GM23338 (cell line): ENCODE results near the gene GPR153. TPM values are rescaled to one million over a fixed set of nuclear protein-coding genes. Genes with fewer than 3 reads are reported as not detected.

ENCODE experiments used
- ATAC-seq: fragments of 200-7000 bp; cut with Tn5 transposase; 3 replicates; pipeline ENCODE4 v1.9.1; 2020
- DNase-seq: peaks from one replicate; pipeline ENCODE4 v3.0.0-alpha.2; 2015; ENCODE audit warnings: low spot score
- H2AFZ ChIP-seq: fragments of 200-600 bp; sonication (generic); 2 replicates; pipeline ENCODE4 v1.8.0; 2016; ENCODE audit warnings: antibody characterized with exemption, mild to moderate bottlenecking, moderate library complexity
- H3F3A ChIP-seq: fragments of 200-600 bp; sonication (generic); replicated peaks from 2 replicates; pipeline ENCODE4 v1.8.0; 2017; ENCODE audit warnings: antibody characterized with exemption, mixed run types, low read depth
- H3K27ac ChIP-seq: fragments of 200-600 bp; sonication (generic); 2 replicates; pipeline ENCODE4 v1.6.1; 2016; ENCODE audit warnings: low read depth
- H3K27me3 ChIP-seq: fragments of 200-600 bp; sonication (generic); 2 replicates; pipeline ENCODE4 v1.8.0; 2016; ENCODE audit warnings: mild to moderate bottlenecking, mixed run types, moderate library complexity; ENCODE audit not compliant: insufficient read depth
- H3K36me3 ChIP-seq: fragments of 200-600 bp; sonication (generic); 2 replicates; pipeline ENCODE4 v1.8.0; 2016; ENCODE audit warnings: mild to moderate bottlenecking; ENCODE audit not compliant: insufficient read depth
- H3K4me1 ChIP-seq: fragments of 200-600 bp; sonication (generic); 2 replicates; pipeline ENCODE4 v1.8.0; 2016; ENCODE audit warnings: mild to moderate bottlenecking, moderate library complexity; ENCODE audit not compliant: insufficient read depth
- H3K4me2 ChIP-seq: fragments of 200-600 bp; sonication (generic); 2 replicates; pipeline ENCODE4 v1.7.1; 2017; ENCODE audit warnings: mixed run types
- H3K4me3 ChIP-seq: fragments of 200-600 bp; sonication (generic); 2 replicates; pipeline ENCODE4 v1.6.1; 2016; ENCODE audit warnings: mixed run types
- H3K79me2 ChIP-seq: fragments of 200-600 bp; sonication (generic); replicated peaks from 2 replicates; pipeline ENCODE4 v1.8.0; 2017; ENCODE audit warnings: mild to moderate bottlenecking; ENCODE audit not compliant: insufficient read depth
- H3K9me2 ChIP-seq: fragments of 200-600 bp; sonication (generic); 2 replicates; pipeline ENCODE4 v1.8.0; 2017; ENCODE audit not compliant: insufficient read depth
- H4K20me1 ChIP-seq: fragments of 200-600 bp; sonication (generic); replicated peaks from 2 replicates; pipeline ENCODE4 v1.8.0; 2017; ENCODE audit warnings: mild to moderate bottlenecking; ENCODE audit not compliant: insufficient read depth
- H3K27ac Mint-ChIP-seq: 2 replicates; pipeline ENCODE4 v1.8.0; 2020; ENCODE audit warnings: inconsistent platforms, mild to moderate bottlenecking, moderate library complexity, mixed read lengths
- H3K27me3 Mint-ChIP-seq: 3 replicates; pipeline ENCODE4 v1.8.0; 2022; ENCODE audit warnings: low read depth, mild to moderate bottlenecking, moderate library complexity, mixed read lengths, inconsistent platforms; ENCODE audit not compliant: insufficient read depth, poor library complexity
- H3K36me3 Mint-ChIP-seq: 3 replicates; pipeline ENCODE4 v1.8.0; 2021; ENCODE audit warnings: low read depth, mild to moderate bottlenecking, inconsistent platforms, moderate library complexity, mixed read lengths
- H3K4me1 Mint-ChIP-seq: 3 replicates; pipeline ENCODE4 v1.8.0; 2020; ENCODE audit warnings: mild to moderate bottlenecking, inconsistent platforms, mixed read lengths
- H3K4me3 Mint-ChIP-seq: 3 replicates; pipeline ENCODE4 v1.8.0; 2021; ENCODE audit warnings: moderate library complexity, mild to moderate bottlenecking, inconsistent platforms, mixed read lengths
- H3K9me3 Mint-ChIP-seq: 3 replicates; pipeline ENCODE4 v1.8.0; 2020; ENCODE audit warnings: moderate library complexity, mild to moderate bottlenecking, inconsistent platforms, mixed read lengths
- CREB1 ChIP-seq: fragments of 250-450 bp; sonication (Bioruptor Pico); IDR thresholded peaks from 2 replicates; pipeline ENCODE4 v1.5.0; 2020; ENCODE audit warnings: low read depth, mild to moderate bottlenecking, moderate library complexity
- CTCF ChIP-seq, 2 experiments: fragments of 200-600 bp in 1 of 2; sonication (generic) in 1 of 2; conservative IDR thresholded peaks; 2 replicates each; pipeline versions ENCODE4 v1.5.1 to v1.6.1; 2016 to 2017; ENCODE audit warnings: antibody characterized with exemption in 2 of 2, low read depth in 2 of 2, mild to moderate bottlenecking in 2 of 2, moderate library complexity in 1 of 2
- ETS1 ChIP-seq: IDR thresholded peaks from 2 replicates; pipeline ENCODE4 v1.6.1; 2016; ENCODE audit warnings: antibody characterized with exemption
- EZH2 ChIP-seq: fragments of 200-600 bp; sonication (generic); IDR thresholded peaks from one replicate; pipeline ENCODE4 v1.8.0; 2017; ENCODE audit warnings: antibody characterized with exemption, mild to moderate bottlenecking, low read depth; ENCODE audit not compliant: unreplicated experiment
- EZH2phosphoT487 ChIP-seq: fragments of 200-600 bp; sonication (generic); IDR thresholded peaks from one replicate; pipeline ENCODE4 v1.8.1; 2018; ENCODE audit warnings: antibody characterized with exemption; ENCODE audit not compliant: unreplicated experiment
- JUNB ChIP-seq: IDR thresholded peaks from one replicate; pipeline ENCODE4 v1.6.1; 2016; ENCODE audit warnings: antibody characterized with exemption; ENCODE audit not compliant: unreplicated experiment
- NANOG ChIP-seq: IDR thresholded peaks from 2 replicates; pipeline ENCODE4 v1.6.1; 2016; ENCODE audit warnings: antibody characterized with exemption, borderline replicate concordance
- POLR2AphosphoS5 ChIP-seq: IDR thresholded peaks from 2 replicates; pipeline ENCODE4 v1.6.1; 2016; ENCODE audit warnings: antibody characterized with exemption, low read depth
- REST ChIP-seq: IDR thresholded peaks from one replicate; pipeline ENCODE4 v1.6.1; 2018; ENCODE audit warnings: antibody characterized with exemption; ENCODE audit not compliant: unreplicated experiment
- STAT1 ChIP-seq: IDR thresholded peaks from one replicate; pipeline ENCODE4 v1.6.1; 2016; ENCODE audit warnings: antibody characterized with exemption; ENCODE audit not compliant: unreplicated experiment
- ZNF114 ChIP-seq: fragments of 250-450 bp; sonication (Bioruptor Pico); IDR thresholded peaks from 2 replicates; pipeline ENCODE4 v1.5.0; 2020; ENCODE audit warnings: mild to moderate bottlenecking, moderate library complexity
- ZNF331 ChIP-seq: fragments of 250-450 bp; sonication (Bioruptor Pico); IDR thresholded peaks from 2 replicates; pipeline ENCODE4 v1.5.0; 2020; ENCODE audit warnings: low read depth, mild to moderate bottlenecking, moderate library complexity
- ZNF462 ChIP-seq: fragments of 250-450 bp; sonication (Bioruptor Pico); IDR thresholded peaks from 2 replicates; pipeline ENCODE4 v1.5.0; 2020; ENCODE audit warnings: mild to moderate bottlenecking, moderate library complexity
- polyA plus RNA-seq: library from polyadenylated mRNA; unstranded; fragments of >200 nt; fragmentation: Nextera tagmentation; extraction: Ambion mirVana; gene quantifications from 2 replicates; pipeline ENCODE4 v1.2.1, GENCODE V29; 2016
- total RNA-seq: library from RNA; depleted of rRNA; stranded (reverse); fragments of >200 nt; shearing (Covaris generic); gene quantifications from 2 replicates; pipeline ENCODE4 v1.2.3, GENCODE V29; 2014

GPR153 gene
- total and polyA plus RNA-seq, 2 experiments from 2014 or later: 1.3 to 9.0 TPM

GRCh38 chr1:6220236-6220635 lies 40.7 kb downstream of the GPR153 start:
- ATAC-seq (no peak), DNase-seq (no peak)
- no peak overlapping the region for H3K4me2 ChIP-seq
- H3K9me2 ChIP-seq: no peaks in the 10 kb centered on the region
- TF ChIP-seq ZNF462 (CRISPR knock-in tag) (no peak), NANOG (no peak), CTCF (conservative IDR thresholded peaks at IDR 0.05; ENCODE audit: low read depth in 2 of 2) (no peak), JUNB (no peak), EZH2 (no peak), ETS1 (no peak), CREB1 (no peak), POLR2AphosphoS5 (no peak), EZH2phosphoT487 (no peak), ZNF114 (CRISPR knock-in tag) (no peak), REST (no peak), STAT1 (no peak), ZNF331 (no peak)
- Mint-ChIP-seq H3K27ac (no peak overlapping the region), H3K27me3 (peaks cover 16% of the 10 kb centered on the region), H3K36me3 (peaks cover 37% of the 10 kb centered on the region), H3K9me3 (no peaks in the 10 kb centered on the region; the same call in 2 of the 3 replicates), H3K4me3 (no peak overlapping the region), H3K4me1 (peaks cover 2% of the 10 kb centered on the region; the same call in 1 of the 3 replicates)
- H3K36me3 ChIP-seq: peaks cover 13% of the 10 kb centered on the region
- H3K27ac ChIP-seq: no peak overlapping the region
- H3K4me3 ChIP-seq: no peak overlapping the region
- no peak overlapping the region for H2AFZ ChIP-seq
- no peaks in the 10 kb centered on the region for H3K79me2 ChIP-seq
- H4K20me1 ChIP-seq: peaks cover 9% of the 10 kb centered on the region; the same call in 1 of the 2 replicates
- no peaks in the 10 kb centered on the region for H3K27me3 ChIP-seq
- H3F3A ChIP-seq: peaks cover 12% of the 10 kb centered on the region; the same call in 1 of the 2 replicates
- H3K4me1 ChIP-seq: no peaks in the 10 kb centered on the region
